Suprapubic skin (tissue), 4 donors: Measurements from ENCODE around the gene GIMAP5.

Experiments used
- EP300 ChIP-seq: sonication (generic); formaldehyde crosslinking; IDR thresholded peaks from one replicate; pipeline ENCODE4 v1.6.1; 2017; ENCODE audit warnings: antibody characterized with exemption
- POLR2A ChIP-seq, 2 donors: fragments of 450-650 bp; IDR thresholded peaks; one replicate each; pipeline ENCODE4 v1.6.1; 2017; ENCODE audit warnings: antibody characterized with exemption in 2 of 2, mild to moderate bottlenecking in 2 of 2, moderate library complexity in 2 of 2
- POLR2AphosphoS5 ChIP-seq, 3 donors: sonication (generic); formaldehyde crosslinking; IDR thresholded peaks; one replicate each; pipeline ENCODE4 v1.6.1; 2017; ENCODE audit warnings: antibody characterized with exemption in 3 of 3
- TF ChIP-seq, protein P1 (sequence below), 2 donors: fragments of 200-600 bp in 1 of 2; fragments of 450-650 bp in 1 of 2; sonication (generic) in 1 of 2; IDR thresholded peaks; one replicate each; pipeline ENCODE4 v1.5.1; 2016 to 2019; ENCODE audit warnings: antibody characterized with exemption in 2 of 2, mild to moderate bottlenecking in 1 of 2, moderate library complexity in 1 of 2

GRCh38 chr7:150715293-150715692 lies 21.9 kb upstream of the GIMAP5 start:
- TF ChIP-seq, protein P1, sequence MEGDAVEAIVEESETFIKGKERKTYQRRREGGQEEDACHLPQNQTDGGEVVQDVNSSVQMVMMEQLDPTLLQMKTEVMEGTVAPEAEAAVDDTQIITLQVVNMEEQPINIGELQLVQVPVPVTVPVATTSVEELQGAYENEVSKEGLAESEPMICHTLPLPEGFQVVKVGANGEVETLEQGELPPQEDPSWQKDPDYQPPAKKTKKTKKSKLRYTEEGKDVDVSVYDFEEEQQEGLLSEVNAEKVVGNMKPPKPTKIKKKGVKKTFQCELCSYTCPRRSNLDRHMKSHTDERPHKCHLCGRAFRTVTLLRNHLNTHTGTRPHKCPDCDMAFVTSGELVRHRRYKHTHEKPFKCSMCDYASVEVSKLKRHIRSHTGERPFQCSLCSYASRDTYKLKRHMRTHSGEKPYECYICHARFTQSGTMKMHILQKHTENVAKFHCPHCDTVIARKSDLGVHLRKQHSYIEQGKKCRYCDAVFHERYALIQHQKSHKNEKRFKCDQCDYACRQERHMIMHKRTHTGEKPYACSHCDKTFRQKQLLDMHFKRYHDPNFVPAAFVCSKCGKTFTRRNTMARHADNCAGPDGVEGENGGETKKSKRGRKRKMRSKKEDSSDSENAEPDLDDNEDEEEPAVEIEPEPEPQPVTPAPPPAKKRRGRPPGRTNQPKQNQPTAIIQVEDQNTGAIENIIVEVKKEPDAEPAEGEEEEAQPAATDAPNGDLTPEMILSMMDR (IDR thresholded peaks at IDR 0.05), result no peak
- TF ChIP-seq POLR2A (IDR thresholded peaks at IDR 0.05) (no peak), POLR2AphosphoS5 (IDR thresholded peaks at IDR 0.05) (no peak), EP300 (no peak)
